Stimulated activated CD4-positive, alpha-beta T cell treated with anti-CD3 and anti-CD28 coated beads, Interleukin-15, amount 100 ng/mL, for 1 hour (primary cell): ENCODE data around the gene LCN6.
"Not testable (repeated sequence)": the region's sequence is repeated elsewhere in the genome, so short reads cannot be mapped to it uniquely, and the experiment has no call there.

Experiments used
- DNase-seq, 2 donors: peaks; one replicate each; pipeline ENCODE4 v3.0.0-alpha.2; 2020; ENCODE audit warnings: low read depth in 1 of 2, low spot score in 1 of 2

LCN6 gene

GRCh38 chr9:136711219-136711648, 37.1 kb downstream of the LCN6 start:
- not testable (repeated sequence) for DNase-seq

GRCh38 chr9:136710543-136710942, 37.8 kb downstream of the LCN6 start:
- no peak for DNase-seq

- no peak for DNase-seq
These were observed 38.7 kb downstream of the LCN6 start for GRCh38 chr9:136709454-136710109.

- no peak for DNase-seq
These were observed 40.3 kb downstream of the LCN6 start for GRCh38 chr9:136707849-136708517.

- no peak for DNase-seq
These were observed 41.3 kb downstream of the LCN6 start for GRCh38 chr9:136707011-136707410.

- no peak for DNase-seq
These were observed 42.8 kb downstream of the LCN6 start for GRCh38 chr9:136705564-136705963.

GRCh38 chr9:136704741-136705140, 43.6 kb downstream of the LCN6 start:
- not testable (repeated sequence) for DNase-seq

GRCh38 chr9:136703276-136703860, 45.0 kb downstream of the LCN6 start:
- no peak for DNase-seq

- DNase-seq: no peak
These were observed 46.7 kb downstream of the LCN6 start for GRCh38 chr9:136701668-136702053.

- peak in 1 of 2 donors; percentile 50 for DNase-seq
These were observed 47.2 kb downstream of the LCN6 start for GRCh38 chr9:136700959-136701667.

- no peak for DNase-seq
These were observed 48.0 kb downstream of the LCN6 start for GRCh38 chr9:136700304-136700703.

- no peak for DNase-seq
These were observed 49.6 kb downstream of the LCN6 start for GRCh38 chr9:136698635-136699246.

GRCh38 chr9:136697821-136698526, 50.4 kb downstream of the LCN6 start:
- DNase-seq: no peak

GRCh38 chr9:136697146-136697820, 51.0 kb downstream of the LCN6 start:
- no peak for DNase-seq

- no peak for DNase-seq
These were observed 51.8 kb downstream of the LCN6 start for GRCh38 chr9:136696502-136696901.

- DNase-seq: no peak
These were observed 52.4 kb downstream of the LCN6 start for GRCh38 chr9:136695955-136696354.

- no peak for DNase-seq
These were observed 52.9 kb downstream of the LCN6 start for GRCh38 chr9:136695435-136695895.

- no peak for DNase-seq
These were observed 53.5 kb downstream of the LCN6 start for GRCh38 chr9:136694872-136695247.

- no peak for DNase-seq
These were observed 54.0 kb downstream of the LCN6 start for GRCh38 chr9:136694163-136694871.
